ENCODE measurements around the gene SACS.

Gene SACS

GRCh38 chr13:23433171-23434153 lies at the start of gene SACS:
SACS (minus strand) TSS chr13:23433702; CDS start chr13:23411239, 22,463 bp downstream.
- in situ Hi-C loops (cut with MboI; ENCODE audit: low sequenced_read_pairs), result no loop called here

GRCh38 chr13:23480324-23480723 lies 46.8 kb upstream of the SACS start:
- in situ Hi-C loops (cut with MboI; ENCODE audit: low sequenced_read_pairs), result no loop called here

- in situ Hi-C loops (cut with MboI; ENCODE audit: low sequenced_read_pairs), result no loop called here
Observed at GRCh38 chr13:23477101-23477500, 43.6 kb upstream of the SACS start.

GRCh38 chr13:23473221-23473620 lies 39.7 kb upstream of the SACS start:
- in situ Hi-C loops (cut with MboI; ENCODE audit: low sequenced_read_pairs), result no loop called here

GRCh38 chr13:23472189-23472588 lies 38.7 kb upstream of the SACS start:
- in situ Hi-C loops (cut with MboI; ENCODE audit: low sequenced_read_pairs), result no loop called here

GRCh38 chr13:23470790-23471614 lies 37.5 kb upstream of the SACS start:
- in situ Hi-C loops (cut with MboI; ENCODE audit: low sequenced_read_pairs), result no loop called here

GRCh38 chr13:23469951-23470421 lies 36.5 kb upstream of the SACS start:
- in situ Hi-C loops (cut with MboI; ENCODE audit: low sequenced_read_pairs), result no loop called here

GRCh38 chr13:23468811-23469210 lies 35.3 kb upstream of the SACS start:
- in situ Hi-C loops (cut with MboI; ENCODE audit: low sequenced_read_pairs), result no loop called here

- in situ Hi-C loops (cut with MboI; ENCODE audit: low sequenced_read_pairs), result no loop called here
Observed at GRCh38 chr13:23467932-23468278, 34.4 kb upstream of the SACS start.

- in situ Hi-C loops (cut with MboI; ENCODE audit: low sequenced_read_pairs), result no loop called here
Observed at GRCh38 chr13:23467048-23467931, 33.8 kb upstream of the SACS start.

GRCh38 chr13:23466144-23467002 lies 32.9 kb upstream of the SACS start:
- in situ Hi-C loops (cut with MboI; ENCODE audit: low sequenced_read_pairs), result no loop called here

GRCh38 chr13:23463661-23464060 lies 30.2 kb upstream of the SACS start:
- in situ Hi-C loops (cut with MboI; ENCODE audit: low sequenced_read_pairs), result no loop called here

- in situ Hi-C loops (cut with MboI; ENCODE audit: low sequenced_read_pairs), result no loop called here
Observed at GRCh38 chr13:23462815-23463559, 29.5 kb upstream of the SACS start.

GRCh38 chr13:23461544-23461943 lies 28.0 kb upstream of the SACS start:
- in situ Hi-C loops (cut with MboI; ENCODE audit: low sequenced_read_pairs), result no loop called here

GRCh38 chr13:23460921-23461320 lies 27.4 kb upstream of the SACS start:
- in situ Hi-C loops (cut with MboI; ENCODE audit: low sequenced_read_pairs), result no loop called here

GRCh38 chr13:23460309-23460708 lies 26.8 kb upstream of the SACS start:
- in situ Hi-C loops (cut with MboI; ENCODE audit: low sequenced_read_pairs), result no loop called here

GRCh38 chr13:23458989-23459388 lies 25.5 kb upstream of the SACS start:
- in situ Hi-C loops (cut with MboI; ENCODE audit: low sequenced_read_pairs), result no loop called here

- in situ Hi-C loops (cut with MboI; ENCODE audit: low sequenced_read_pairs), result no loop called here
Observed at GRCh38 chr13:23456437-23457210, 23.1 kb upstream of the SACS start.
